Parathyroid adenoma (tissue), 2 donors: ENCODE measurements around the gene DGCR2.

Source experiments
- H2AFZ ChIP-seq: fragments of 300-600 bp; sonication (generic); one replicate; pipeline ENCODE4 v1.7.0; 2017; ENCODE audit warnings: antibody characterized with exemption, mild to moderate bottlenecking
- H3K27ac ChIP-seq: fragments of 300-600 bp; sonication (generic); one replicate; pipeline ENCODE4 v1.7.0; 2017
- H3K27me3 ChIP-seq: fragments of 300-600 bp; sonication (generic); one replicate; pipeline ENCODE4 v1.7.0; 2017; ENCODE audit warnings: low read length; ENCODE audit not compliant: control insufficient read depth, insufficient read depth
- H3K36me3 ChIP-seq: fragments of 300-600 bp; sonication (generic); one replicate; pipeline ENCODE4 v1.7.0; 2017; ENCODE audit warnings: low read length; ENCODE audit not compliant: control insufficient read depth, insufficient read depth
- H3K4me1 ChIP-seq: fragments of 300-600 bp; sonication (generic); one replicate; pipeline ENCODE4 v1.7.0; 2017; ENCODE audit warnings: control low read depth
- H3K4me2 ChIP-seq: fragments of 300-600 bp; sonication (generic); one replicate; pipeline ENCODE4 v1.7.0; 2017; ENCODE audit warnings: low read length
- H3K4me3 ChIP-seq: fragments of 300-600 bp; sonication (generic); one replicate; pipeline ENCODE4 v1.7.0; 2017; ENCODE audit warnings: low read depth, low read length
- H3K79me2 ChIP-seq: fragments of 300-600 bp; sonication (generic); one replicate; pipeline ENCODE4 v1.7.0; 2017; ENCODE audit warnings: control low read depth
- H3K9ac ChIP-seq: fragments of 300-600 bp; sonication (generic); one replicate; pipeline ENCODE4 v1.7.0; 2017; ENCODE audit warnings: mild to moderate bottlenecking
- H3K9me3 ChIP-seq: fragments of 300-600 bp; sonication (generic); one replicate; pipeline ENCODE4 v1.7.0; 2017; ENCODE audit warnings: low read length; ENCODE audit not compliant: control insufficient read depth
- CTCF ChIP-seq: fragments of 300-600 bp; sonication (generic); IDR thresholded peaks from one replicate; pipeline ENCODE4 v1.7.0; 2017; ENCODE audit warnings: antibody characterized with exemption, mild to moderate bottlenecking
- donor health status: primary hyperparathyroidism.

The DGCR2 gene

GRCh38 chr22:19098157-19098556 is 24.1 kb downstream of the DGCR2 start:
- Histone ChIP-seq H3K9me3 (no peaks in the 10 kb centered on the region), H3K27me3 (no peaks in the 10 kb centered on the region), H3K27ac (no peak overlapping the region), H3K4me1 (no peaks in the 10 kb centered on the region), H3K4me2 (no peak overlapping the region), H3K9ac (no peak overlapping the region), H3K79me2 (peaks cover 19% of the 10 kb centered on the region), H2AFZ (no peak overlapping the region), H3K36me3 (no peaks in the 10 kb centered on the region), H3K4me3 (no peak overlapping the region)
- no peak for TF ChIP-seq CTCF

- H3K4me3 ChIP-seq = no peak overlapping the region
- no peak overlapping the region for H3K9ac ChIP-seq
- no peak overlapping the region for H3K4me2 ChIP-seq
- TF ChIP-seq CTCF = no peak
- H3K79me2 ChIP-seq = peaks cover 19% of the 10 kb centered on the region
- H2AFZ ChIP-seq = no peak overlapping the region
- no peaks in the 10 kb centered on the region for H3K36me3 ChIP-seq
- no peak overlapping the region for H3K27ac ChIP-seq
- H3K27me3 ChIP-seq = no peaks in the 10 kb centered on the region
- no peaks in the 10 kb centered on the region for H3K9me3 ChIP-seq
- H3K4me1 ChIP-seq = no peaks in the 10 kb centered on the region
Observed at GRCh38 chr22:19097518-19097917, 24.7 kb downstream of the DGCR2 start.

GRCh38 chr22:19096555-19096954 is 25.7 kb downstream of the DGCR2 start:
- Histone ChIP-seq H3K79me2 (peaks cover 19% of the 10 kb centered on the region), H3K27ac (no peak overlapping the region), H3K4me1 (no peaks in the 10 kb centered on the region), H3K4me2 (no peak overlapping the region), H2AFZ (no peak overlapping the region), H3K27me3 (no peaks in the 10 kb centered on the region), H3K4me3 (no peak overlapping the region), H3K36me3 (no peaks in the 10 kb centered on the region), H3K9me3 (no peaks in the 10 kb centered on the region), H3K9ac (no peak overlapping the region)
- TF ChIP-seq CTCF = no peak

GRCh38 chr22:19094393-19094997 is 27.7 kb downstream of the DGCR2 start:
- no peaks in the 10 kb centered on the region for H3K9me3 ChIP-seq
- peaks cover 2% of the 10 kb centered on the region for H3K79me2 ChIP-seq
- no peaks in the 10 kb centered on the region for H3K27me3 ChIP-seq
- no peak overlapping the region for H3K4me2 ChIP-seq
- H3K36me3 ChIP-seq = no peaks in the 10 kb centered on the region
- no peak for TF ChIP-seq CTCF
- no peaks in the 10 kb centered on the region for H3K4me1 ChIP-seq
- H3K9ac ChIP-seq = no peak overlapping the region
- no peak overlapping the region for H3K27ac ChIP-seq
- H3K4me3 ChIP-seq = no peak overlapping the region
- no peak overlapping the region for H2AFZ ChIP-seq

- H3K36me3 ChIP-seq = no peaks in the 10 kb centered on the region
- H3K79me2 ChIP-seq = peaks cover 4% of the 10 kb centered on the region
- H3K4me1 ChIP-seq = no peaks in the 10 kb centered on the region
- no peak overlapping the region for H3K4me2 ChIP-seq
- no peak overlapping the region for H3K4me3 ChIP-seq
- no peaks in the 10 kb centered on the region for H3K27me3 ChIP-seq
- H3K9me3 ChIP-seq = no peaks in the 10 kb centered on the region
- no peak overlapping the region for H2AFZ ChIP-seq
- H3K27ac ChIP-seq = no peak overlapping the region
- H3K9ac ChIP-seq = no peak overlapping the region
- TF ChIP-seq CTCF = no peak
Observed at GRCh38 chr22:19092725-19093124, 29.5 kb downstream of the DGCR2 start.
